ENCODE measurements around the gene CBX4.

GRCh38 chr17:79849953-79850352, 10.7 kb upstream of the CBX4 start:
- TF ChIP-seq CTCF (IDR thresholded peaks at IDR 0.05) (no peak), EP300 (IDR thresholded peaks at IDR 0.05) (no peak), POLR2AphosphoS5 (IDR thresholded peaks at IDR 0.05) (no peak), POLR2A (IDR thresholded peaks at IDR 0.05) (no peak)
